CD4-positive, alpha-beta T cell treated with Interleukin-17A for 1 hour (primary cell): ENCODE measurements around the gene MFSD11.
"Not testable (repeated sequence)": the region's sequence is repeated elsewhere in the genome, so short reads cannot be mapped to it uniquely, and the experiment has no call there.

Experiments used
- DNase-seq: peaks from one replicate; pipeline ENCODE4 v3.0.0-alpha.2; 2020

Gene MFSD11

DNA sequence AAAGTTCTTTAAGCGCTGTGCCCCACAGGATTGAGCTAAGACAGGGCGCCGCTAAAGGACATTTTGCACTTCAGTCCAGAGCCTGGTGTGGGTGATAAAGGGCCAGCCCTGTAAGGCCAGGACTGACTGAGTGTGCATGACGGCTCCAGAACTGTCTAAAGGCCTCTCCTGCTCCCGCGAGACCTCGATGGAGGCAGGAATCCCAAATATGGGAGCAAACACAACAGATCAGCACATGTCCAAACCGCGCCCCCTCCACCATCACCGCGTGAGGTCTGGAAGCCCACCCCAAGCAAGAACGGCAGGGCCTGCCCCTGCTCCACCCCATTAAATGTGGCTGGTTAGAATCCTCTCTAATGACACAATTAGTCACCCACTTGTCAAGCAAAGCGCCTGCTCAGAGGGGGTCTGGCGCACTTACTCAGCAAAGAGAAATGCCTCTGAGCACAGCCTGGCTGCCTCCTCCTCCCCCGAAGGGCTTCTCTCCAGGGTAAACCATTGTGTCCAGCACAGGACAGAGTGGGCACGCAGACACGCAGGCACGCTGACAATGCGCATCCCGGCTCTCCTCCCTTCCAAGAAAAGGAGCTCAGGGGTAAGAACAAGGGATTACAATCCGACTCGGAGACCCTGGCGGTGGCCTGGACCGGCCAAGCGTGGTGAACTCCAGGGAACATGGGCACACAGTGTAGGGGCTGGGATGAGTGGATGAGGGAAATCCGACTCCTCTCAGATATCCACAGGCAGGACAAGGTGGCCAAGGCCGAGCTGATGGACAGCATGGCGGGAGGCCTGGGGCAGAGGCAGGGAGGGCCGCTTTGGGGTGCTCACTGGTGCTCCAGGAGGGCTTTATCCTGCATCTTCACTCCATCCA lies 28.6 kb upstream of the MFSD11 start:
- no peak for DNase-seq

- DNase-seq, result not testable (repeated sequence)
Observed at GRCh38 chr17:76709951-76710862, 27.7 kb upstream of the MFSD11 start.

- peak; percentile 64 for DNase-seq
Observed at GRCh38 chr17:76710863-76711611, 26.9 kb upstream of the MFSD11 start, which contains the start of gene MXRA7. Gene MXRA7, minus strand, starts transcription at chr17:76710965. Its CDS starts 19 bp downstream, at chr17:76710946.

DNA sequence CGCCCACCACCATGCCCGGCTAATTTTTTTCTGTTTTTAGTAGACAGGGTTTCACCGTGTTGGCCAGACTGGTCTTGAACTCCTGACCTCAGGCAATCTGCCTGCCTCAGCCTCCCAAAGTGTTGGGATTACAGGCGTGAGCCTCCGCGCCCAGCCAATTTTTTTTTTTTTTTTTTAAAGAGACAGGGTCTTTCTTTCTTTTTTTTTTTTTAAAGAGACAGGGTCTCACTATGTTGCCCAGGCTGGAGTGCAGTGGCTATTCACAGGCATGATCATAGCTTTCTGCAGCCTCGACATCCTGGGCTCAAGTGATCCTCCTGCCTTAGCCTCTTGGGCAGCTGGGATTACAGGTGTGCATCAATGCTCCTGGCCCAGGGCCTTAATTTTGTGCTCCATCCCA lies 25.6 kb upstream of the MFSD11 start:
- DNase-seq, result not testable (repeated sequence)

DNA sequence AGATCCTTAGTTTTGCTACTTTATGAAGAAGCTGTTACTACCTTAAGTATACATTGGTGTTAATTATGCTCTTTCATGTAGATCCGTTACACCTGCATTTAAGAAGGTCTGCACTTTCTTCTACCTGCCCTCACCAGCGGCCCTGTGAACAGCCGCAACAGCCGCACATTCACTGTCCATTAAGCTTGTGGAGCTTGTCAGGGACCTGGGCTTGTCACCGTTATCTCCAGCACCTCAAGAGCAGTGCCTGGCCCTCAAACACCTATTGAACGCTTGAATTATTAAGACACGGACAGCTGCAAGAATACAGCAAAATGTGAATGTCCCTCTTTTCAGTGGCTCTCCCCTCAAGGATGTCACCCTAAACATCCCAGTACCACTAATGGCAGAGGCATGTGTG lies 24.2 kb upstream of the MFSD11 start:
- no peak for DNase-seq

- DNase-seq, result no peak
Observed at GRCh38 chr17:76714336-76714735, 23.6 kb upstream of the MFSD11 start.

DNA sequence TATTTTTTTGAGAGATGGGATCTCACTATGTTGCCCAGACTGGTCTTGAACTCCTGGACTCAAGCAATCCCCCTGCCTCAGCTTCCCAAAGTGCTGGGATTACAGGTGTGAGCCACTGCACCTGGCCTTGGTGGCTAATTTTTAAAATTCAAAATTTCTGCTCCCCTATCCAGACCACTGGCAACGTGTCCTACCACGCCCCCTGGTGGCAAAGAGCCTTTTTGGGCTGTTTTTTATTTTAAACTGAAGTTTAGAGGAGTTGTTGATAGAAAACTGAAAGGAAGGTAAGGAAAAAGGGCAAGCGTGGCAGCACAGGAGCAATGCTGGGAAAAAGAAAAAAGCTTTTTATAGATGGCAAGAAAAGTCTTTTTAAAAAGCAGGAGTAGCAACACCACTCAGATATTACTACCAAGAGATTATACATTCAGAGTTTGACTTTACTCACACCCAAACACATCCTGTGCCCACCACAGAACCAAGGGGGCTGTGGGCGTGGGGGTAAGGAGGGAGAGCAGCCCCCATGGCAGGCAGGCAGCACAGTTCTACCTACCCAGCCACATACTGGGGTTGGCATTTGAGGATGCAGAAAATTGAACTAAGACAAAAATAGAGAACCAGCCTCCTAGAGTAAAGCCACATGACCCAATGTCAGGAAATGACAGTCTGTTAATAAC lies 23.0 kb upstream of the MFSD11 start:
- DNase-seq, result peak; percentile 82

DNA sequence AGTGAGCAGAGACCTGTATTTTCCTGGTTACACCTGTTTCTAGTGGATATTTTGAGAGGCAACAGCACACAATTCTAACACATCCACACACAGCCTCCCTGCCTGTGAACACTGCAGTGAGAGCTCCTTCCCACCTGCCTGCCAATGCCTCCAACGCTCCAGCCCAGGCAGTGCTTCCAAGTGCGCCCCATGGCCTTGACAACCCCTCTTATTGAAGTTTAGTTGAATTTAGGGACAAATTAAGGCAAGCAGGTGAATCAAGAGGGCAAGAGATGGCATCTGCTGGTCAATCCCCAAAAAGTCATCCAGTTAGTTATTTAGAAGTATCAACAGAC lies 22.5 kb upstream of the MFSD11 start:
- DNase-seq, result no peak

GRCh38 chr17:76716146-76716838 lies 21.6 kb upstream of the MFSD11 start:
- DNase-seq, result peak; percentile 90

GRCh38 chr17:76716839-76717215 lies 21.1 kb upstream of the MFSD11 start:
- DNase-seq, result no peak

GRCh38 chr17:76718516-76718915 lies 19.4 kb upstream of the MFSD11 start:
- DNase-seq, result no peak

DNA sequence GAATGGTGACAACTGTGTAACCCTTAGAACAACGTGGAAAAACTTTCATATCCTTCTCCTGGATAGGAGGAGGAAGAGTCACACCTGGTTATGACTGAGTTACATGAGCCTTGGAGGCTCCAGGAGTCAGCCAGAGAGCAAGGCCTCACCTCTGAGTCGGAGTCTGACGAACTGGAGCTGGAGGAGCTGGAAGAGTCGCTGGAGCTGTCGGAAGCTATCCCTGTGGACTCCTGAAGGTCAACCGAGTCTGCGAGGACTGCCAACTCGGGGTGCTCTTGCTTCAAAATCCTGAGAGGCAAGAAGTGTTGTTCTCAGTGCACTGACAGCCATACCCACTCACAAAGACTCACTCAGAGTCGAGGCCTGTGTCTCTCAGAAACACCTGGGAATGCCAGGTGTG lies 17.7 kb upstream of the MFSD11 start:
- DNase-seq, result no peak

DNA sequence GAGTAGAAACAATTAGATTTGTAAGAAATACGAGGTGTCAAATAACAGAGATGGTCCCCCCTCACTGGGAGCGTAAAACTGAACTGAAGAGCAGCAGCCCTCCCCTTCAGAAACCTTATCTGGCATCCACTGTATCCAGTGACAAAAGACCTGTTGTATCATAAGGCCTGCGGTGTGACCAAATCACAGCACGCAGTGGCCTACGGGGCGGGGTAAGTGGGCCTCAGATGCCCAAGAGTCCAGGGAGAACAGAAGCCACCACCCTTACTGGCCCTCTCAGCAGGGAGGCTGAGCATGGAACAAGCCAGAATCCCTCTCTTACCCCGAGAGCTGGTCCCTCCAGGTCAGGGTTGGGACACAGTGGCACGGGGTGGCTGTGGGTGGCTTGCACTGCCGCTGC lies 17.0 kb upstream of the MFSD11 start:
- no peak for DNase-seq

GRCh38 chr17:76721463-76721862 lies 16.5 kb upstream of the MFSD11 start:
- no peak for DNase-seq

DNA sequence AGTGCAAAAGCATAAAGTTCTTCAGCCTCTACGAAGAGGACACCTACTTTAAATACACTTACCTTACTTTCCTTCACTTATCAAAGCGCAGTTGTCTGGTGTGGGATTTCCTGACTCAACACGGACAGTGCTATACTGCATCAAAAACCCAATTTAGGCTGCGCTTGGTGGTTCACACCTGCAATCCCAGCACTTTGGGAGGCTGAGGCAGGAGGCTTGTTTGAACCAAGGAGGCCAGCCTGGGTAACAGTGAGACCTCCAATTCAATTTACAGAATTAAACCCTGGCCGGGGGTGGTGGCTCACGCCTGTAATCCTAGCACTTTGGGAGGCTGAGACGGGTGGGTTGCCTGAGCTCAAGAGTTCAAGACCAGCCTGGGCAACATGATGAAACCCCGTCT lies 15.6 kb upstream of the MFSD11 start:
- DNase-seq, result no peak

- not testable (repeated sequence) for DNase-seq
Observed at GRCh38 chr17:76722977-76723376, 14.9 kb upstream of the MFSD11 start.

DNA sequence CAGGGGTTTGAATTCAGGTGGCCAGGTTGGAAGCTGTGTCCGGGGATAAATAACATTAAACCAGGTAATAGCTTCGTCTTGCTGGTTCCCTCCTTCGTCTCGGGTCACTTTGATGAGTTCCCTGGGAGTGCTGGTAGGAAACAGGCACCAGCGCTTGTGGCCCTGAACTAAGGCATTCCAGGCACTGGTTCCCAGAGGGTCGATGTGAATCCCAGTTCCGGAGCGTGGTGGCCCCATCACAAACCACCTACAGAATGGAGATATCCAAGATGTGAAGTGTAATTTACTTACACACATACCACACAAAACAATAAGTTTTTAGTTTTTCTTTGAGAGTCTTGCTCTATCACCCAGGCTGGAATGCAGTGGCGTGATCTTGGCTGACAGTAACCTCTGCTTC lies 14.1 kb upstream of the MFSD11 start:
- DNase-seq, result no peak

- DNase-seq, result peak; percentile 74
Observed at GRCh38 chr17:76725580-76726230, 12.2 kb upstream of the MFSD11 start.

- DNase-seq, result peak; percentile 97
Observed at GRCh38 chr17:76726231-76726775, 11.6 kb upstream of the MFSD11 start, which contains the start of gene JMJD6. Gene JMJD6, minus strand, starts transcription at chr17:76726606. Its CDS starts 131 bp downstream, at chr17:76726475.

DNA sequence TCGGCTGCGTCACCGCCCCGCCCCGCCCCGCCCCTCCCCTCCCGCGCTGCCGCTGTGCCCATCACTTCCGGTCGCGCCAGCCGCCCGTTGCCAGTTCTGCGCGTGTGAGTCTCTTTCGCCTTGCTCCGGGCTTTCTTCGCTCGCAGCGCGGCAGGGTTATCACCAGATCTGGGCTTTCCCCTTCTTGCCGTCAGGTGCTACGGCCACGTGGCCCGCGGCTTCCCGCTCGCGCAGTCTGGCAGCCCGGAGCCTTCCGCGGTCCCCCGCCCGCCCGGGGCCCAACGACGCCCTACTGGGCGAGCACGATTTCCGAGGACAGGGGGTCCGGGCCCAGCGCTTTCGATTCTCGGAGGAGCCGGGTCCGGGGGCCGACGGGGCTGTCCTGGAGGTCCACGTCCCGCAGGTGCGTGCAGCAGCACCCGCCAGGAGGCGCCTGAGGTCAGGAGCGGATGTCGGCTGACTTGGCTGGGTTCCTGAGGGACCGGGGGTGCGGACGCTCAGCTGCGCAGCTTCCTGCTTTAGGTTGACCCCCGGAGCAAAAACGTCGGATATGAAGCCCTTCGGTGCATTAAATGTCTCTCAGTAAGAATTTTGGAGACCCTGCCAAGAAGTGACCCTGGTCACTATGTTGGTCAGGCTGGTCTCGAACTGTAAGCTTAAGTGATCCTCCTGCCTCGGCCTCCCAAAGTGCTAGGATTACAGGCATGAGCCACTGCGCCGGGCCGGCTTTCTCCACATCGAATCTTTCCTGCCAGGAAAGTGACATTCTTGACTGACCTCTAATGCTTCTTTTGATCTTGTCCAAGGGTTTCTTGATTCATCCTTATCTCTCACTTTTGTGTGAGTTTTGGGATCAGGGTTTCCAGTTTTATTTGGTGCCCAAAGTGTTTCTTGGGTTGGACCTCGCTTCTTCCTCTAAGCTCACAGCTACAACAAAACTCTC lies 10.9 kb upstream of the MFSD11 start, which contains the start of gene METTL23:
METTL23 (plus strand) TSS at position 64 of the 943 bp plus-strand sequence. CDS start 2,872 bp downstream, outside the sequence.
- DNase-seq, result no peak
